HCT116 (cell line): ENCODE results near the gene STAC2. TPM values are rescaled to one million over a fixed set of nuclear protein-coding genes. Genes with fewer than 3 reads are reported as not detected.

ENCODE experiments used
- ATAC-seq: fragments of 200-7000 bp; cut with Tn5 transposase; 2 replicates; pipeline ENCODE4 v1.9.1; 2020; ENCODE audit warnings: mild to moderate bottlenecking, moderate library complexity
- BruUV-seq: library from RNA; stranded (reverse); fragments of 400-500 nt; replicated peaks from 2 replicates; lab custom pipeline; 2021; lab: Mats Ljungman, UMichigan
- CTCF ChIA-PET: fragments of 300-600 bp; sonication (Branson Sonifier 250); formaldehyde crosslinking; loops from one replicate; lab custom pipeline; 2021; ENCODE audit warnings: antibody characterized with exemption; lab: Charles Lee
- POLR2A ChIA-PET: fragments of 300-600, 350-600 bp; sonication (Branson Sonifier 250); formaldehyde crosslinking; loops from one replicate; lab custom pipeline; 2021; ENCODE audit warnings: antibody characterized with exemption; lab: Charles Lee
- RAD21 ChIA-PET, 2 experiments: fragments of 300-600 bp; sonication (Branson Sonifier 250); formaldehyde crosslinking; loops; one replicate each; lab custom pipeline; 2023; ENCODE audit warnings: low total read pairs in 2 of 2; ENCODE audit not compliant: uncharacterized antibody in 2 of 2, unreplicated experiment in 2 of 2, low non-redundant PET in 1 of 2; lab: Charles Lee
- DNase-seq: peaks from one replicate; pipeline ENCODE4 v3.0.0-alpha.2; 2010; ENCODE audit warnings: low read depth, low spot score
- H2AFZ ChIP-seq: fragments of 200-600 bp; shearing (Covaris generic), sonication (generic); 2 replicates; pipeline ENCODE4 v1.6.1; 2017; ENCODE audit warnings: low read depth, mixed run types, mixed read lengths, antibody characterized with exemption, low read length; ENCODE audit not compliant: poor library complexity, severe bottlenecking
- H3K27ac ChIP-seq: 2 replicates; pipeline ENCODE4 v1.5.1; 2012; ENCODE audit warnings: low read depth, low read length
- H3K27me3 ChIP-seq: fragments of 200-600 bp; sonication (generic); 2 replicates; pipeline ENCODE4 v1.6.1; 2016; ENCODE audit warnings: mixed run types, low read length, mixed read lengths; ENCODE audit not compliant: insufficient read depth
- H3K36me3 ChIP-seq, 2 experiments: fragments of 200-500 bp in 1 of 2; fragments of 200-600 bp in 1 of 2; sonication (Bioruptor generic) in 1 of 2; sonication (generic) in 1 of 2; 2 replicates each; pipeline versions ENCODE4 v1.5.1 to v1.6.1; 2014 to 2016; ENCODE audit warnings: low read length in 2 of 2, inconsistent platforms in 1 of 2, mixed read lengths in 1 of 2, mixed run types in 1 of 2; ENCODE audit not compliant: insufficient read depth in 2 of 2, control insufficient read depth in 1 of 2
- H3K4me1 ChIP-seq, 2 experiments: fragments of 200-600 bp in 1 of 2; sonication (generic) in 1 of 2; 2 replicates each; pipeline versions ENCODE4 v1.5.1 to v1.6.1; 2012 to 2017; ENCODE audit warnings: low read length in 2 of 2, inconsistent platforms in 1 of 2, mild to moderate bottlenecking in 1 of 2, mixed read lengths in 1 of 2, mixed run types in 1 of 2, moderate library complexity in 1 of 2; ENCODE audit not compliant: insufficient read depth in 2 of 2, control insufficient read depth in 1 of 2
- H3K4me2 ChIP-seq: fragments of 200-600 bp; sonication (generic); 2 replicates; pipeline ENCODE4 v1.6.1; 2017; ENCODE audit warnings: mixed run types, low read length, mixed read lengths
- H3K4me3 ChIP-seq, 2 experiments: fragments of 200-600 bp in 1 of 2; sonication (generic) in 1 of 2; replicated peaks in 1 of 2; 2 replicates each; pipeline ENCODE4 v1.5.1; 2011 to 2016; ENCODE audit warnings: low read length in 2 of 2, control low read depth in 1 of 2, low read depth in 1 of 2, mild to moderate bottlenecking in 1 of 2, mixed read lengths in 1 of 2, mixed run types in 1 of 2
- H3K79me2 ChIP-seq: fragments of 200-600 bp; sonication (generic); 2 replicates; pipeline ENCODE4 v1.6.1; 2017; ENCODE audit warnings: mild to moderate bottlenecking, mixed run types, low read length, moderate library complexity, mixed read lengths; ENCODE audit not compliant: insufficient read depth
- H3K9ac ChIP-seq: fragments of 200-600 bp; sonication (generic); 2 replicates; pipeline ENCODE4 v1.6.1; 2016; ENCODE audit warnings: low read length, mixed read lengths
- H3K9me2 ChIP-seq: fragments of 200-600 bp; sonication (generic), shearing (Covaris generic); 2 replicates; pipeline ENCODE4 v1.6.1; 2017; ENCODE audit warnings: mixed run types, mild to moderate bottlenecking, moderate library complexity; ENCODE audit not compliant: insufficient read depth
- H3K9me3 ChIP-seq, 2 experiments: fragments of 200-500 bp in 1 of 2; fragments of 200-600 bp in 1 of 2; sonication (Bioruptor generic) in 1 of 2; sonication (generic) in 1 of 2; 2 replicates each; pipeline ENCODE4 v1.6.1; 2014 to 2017; ENCODE audit warnings: low read length in 2 of 2, mixed read lengths in 2 of 2, inconsistent platforms in 1 of 2, low read depth in 1 of 2, mild to moderate bottlenecking in 1 of 2, mixed run types in 1 of 2, moderate library complexity in 1 of 2; ENCODE audit not compliant: control insufficient read depth in 1 of 2, insufficient read depth in 1 of 2
- H4K20me1 ChIP-seq: fragments of 200-600 bp; sonication (generic), shearing (Covaris generic); 2 replicates; pipeline ENCODE4 v1.6.1; 2017; ENCODE audit warnings: mixed run types, mild to moderate bottlenecking, moderate library complexity; ENCODE audit not compliant: insufficient read depth
- ATF3 ChIP-seq: IDR thresholded peaks from 2 replicates; pipeline ENCODE4 v1.6.1; 2012
- CBX3 ChIP-seq: IDR thresholded peaks from 2 replicates; pipeline ENCODE4 v1.6.1; 2012; ENCODE audit warnings: low read depth
- EZH2phosphoT487 ChIP-seq: fragments of 200-600 bp; IDR thresholded peaks from 2 replicates; pipeline ENCODE4 v1.6.1; 2018; ENCODE audit warnings: antibody characterized with exemption, borderline replicate concordance
- JUND ChIP-seq: IDR thresholded peaks from 2 replicates; pipeline ENCODE4 v1.6.1; 2012
- POLR2A ChIP-seq: IDR thresholded peaks from 2 replicates; pipeline ENCODE4 v1.7.0; 2011; ENCODE audit warnings: borderline replicate concordance; ENCODE audit not compliant: insufficient read depth, insufficient read length; ENCODE audit errors: extremely low read depth
- RAD21 ChIP-seq: IDR thresholded peaks from 2 replicates; pipeline ENCODE4 v1.6.1; 2012; ENCODE audit warnings: low read depth, mild to moderate bottlenecking
- REST ChIP-seq: IDR thresholded peaks from 2 replicates; pipeline ENCODE4 v1.6.1; 2012; ENCODE audit warnings: low read depth
- SIN3A ChIP-seq: IDR thresholded peaks from 2 replicates; pipeline ENCODE4 v1.6.1; 2012; ENCODE audit warnings: low read depth
- SP1 ChIP-seq: IDR thresholded peaks from 2 replicates; pipeline ENCODE4 v1.6.1; 2012; ENCODE audit warnings: low read depth
- YY1 ChIP-seq: IDR thresholded peaks from 2 replicates; pipeline ENCODE4 v1.6.1; 2011; ENCODE audit warnings: low read length, low read depth, moderate library complexity, mild to moderate bottlenecking; ENCODE audit not compliant: insufficient replicate concordance; ENCODE audit errors: extremely low read depth
- ZBTB33 ChIP-seq: IDR thresholded peaks from 2 replicates; pipeline ENCODE4 v1.6.1; 2011; ENCODE audit warnings: mild to moderate bottlenecking, low read length, moderate library complexity; ENCODE audit not compliant: insufficient replicate concordance; ENCODE audit errors: extremely low read depth
- ZNF274 ChIP-seq: fragments of 200-500 bp; sonication (Bioruptor generic); IDR thresholded peaks from 2 replicates; pipeline ENCODE4 v1.6.1; 2014; ENCODE audit warnings: mild to moderate bottlenecking, low read depth, low read length, inconsistent platforms
- intact Hi-C: fragments of 100-400 bp; cut with micrococcal nuclease; formaldehyde crosslinking; loops from 2 replicates; pipeline ENCODE4 v1.10.0; 2022
- total RNA-seq: library from RNA; stranded (reverse); gene quantifications from one replicate; pipeline ENCODE4 v1.2.1, GENCODE V29; 2021; ENCODE audit not compliant: unreplicated experiment
- TF ChIP-seq, protein P1 (sequence below), 3 experiments: fragments of 200-600 bp in 1 of 3; sonication (generic) in 1 of 3; IDR thresholded peaks in 2 of 3; conservative IDR thresholded peaks in 1 of 3; 2 replicates each; pipeline ENCODE4 v1.5.1; 2012 to 2017; ENCODE audit warnings: low read depth in 2 of 3, low read length in 2 of 3, antibody characterized with exemption in 1 of 3, borderline replicate concordance in 1 of 3, control low read depth in 1 of 3, mild to moderate bottlenecking in 1 of 3, mixed read lengths in 1 of 3, mixed run types in 1 of 3, moderate library complexity in 1 of 3; ENCODE audit not compliant: insufficient read depth in 1 of 3

The STAC2 gene
- total RNA-seq, 1 experiment from 2014 or later: not detected

DNA sequence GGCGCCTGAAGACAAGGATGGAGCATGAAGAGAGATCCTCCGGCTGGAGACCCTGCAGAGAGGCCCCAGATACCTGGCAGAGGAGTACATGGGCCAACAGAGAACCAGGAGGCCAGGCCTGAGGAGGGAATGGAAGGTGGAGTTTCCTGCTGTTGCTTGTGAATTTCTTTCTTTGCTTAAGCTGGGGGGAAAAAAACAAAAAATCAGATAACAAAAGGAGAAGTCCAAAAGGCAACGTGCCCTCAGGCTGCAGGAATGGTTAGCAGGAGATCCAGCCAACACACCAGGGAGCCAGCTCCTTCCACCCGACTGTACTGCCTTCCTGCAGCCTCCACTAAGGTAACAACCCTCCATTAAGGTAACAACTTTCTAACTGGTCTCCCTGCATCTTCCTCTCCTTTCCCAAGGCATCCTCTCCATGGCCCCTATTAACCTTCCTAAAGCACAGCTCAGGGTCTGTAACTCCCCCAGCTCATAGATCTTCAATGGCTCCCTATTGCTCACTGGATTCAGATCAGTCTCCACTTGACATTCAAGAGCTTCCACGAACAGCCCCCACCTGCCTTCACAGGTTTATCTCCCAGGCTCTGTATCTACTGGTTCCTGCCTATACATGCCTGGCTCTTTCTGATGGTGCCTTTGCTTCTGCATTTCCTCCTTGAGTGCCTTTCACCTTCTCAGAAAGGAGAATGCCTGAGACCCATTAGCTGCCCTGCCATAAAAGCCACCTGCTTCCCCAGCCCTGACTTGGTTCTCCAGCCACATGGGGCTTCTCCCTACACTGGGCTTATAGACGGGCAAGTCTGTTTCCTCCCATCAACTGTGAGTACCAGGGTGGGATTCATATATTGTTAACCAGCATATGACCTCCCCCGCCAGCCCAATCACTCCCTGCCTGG is 59.1 kb downstream of the STAC2 start:
- peaks cover 6 to 10% of the 10 kb centered on the region in 2 experiments; a peak in 3 of 4 replicates for H3K4me1 ChIP-seq
- no peaks in the 10 kb centered on the region for H3K9me2 ChIP-seq
- H2AFZ ChIP-seq: no peak overlapping the region
- H4K20me1 ChIP-seq: no peaks in the 10 kb centered on the region
- TF ChIP-seq, protein P1, sequence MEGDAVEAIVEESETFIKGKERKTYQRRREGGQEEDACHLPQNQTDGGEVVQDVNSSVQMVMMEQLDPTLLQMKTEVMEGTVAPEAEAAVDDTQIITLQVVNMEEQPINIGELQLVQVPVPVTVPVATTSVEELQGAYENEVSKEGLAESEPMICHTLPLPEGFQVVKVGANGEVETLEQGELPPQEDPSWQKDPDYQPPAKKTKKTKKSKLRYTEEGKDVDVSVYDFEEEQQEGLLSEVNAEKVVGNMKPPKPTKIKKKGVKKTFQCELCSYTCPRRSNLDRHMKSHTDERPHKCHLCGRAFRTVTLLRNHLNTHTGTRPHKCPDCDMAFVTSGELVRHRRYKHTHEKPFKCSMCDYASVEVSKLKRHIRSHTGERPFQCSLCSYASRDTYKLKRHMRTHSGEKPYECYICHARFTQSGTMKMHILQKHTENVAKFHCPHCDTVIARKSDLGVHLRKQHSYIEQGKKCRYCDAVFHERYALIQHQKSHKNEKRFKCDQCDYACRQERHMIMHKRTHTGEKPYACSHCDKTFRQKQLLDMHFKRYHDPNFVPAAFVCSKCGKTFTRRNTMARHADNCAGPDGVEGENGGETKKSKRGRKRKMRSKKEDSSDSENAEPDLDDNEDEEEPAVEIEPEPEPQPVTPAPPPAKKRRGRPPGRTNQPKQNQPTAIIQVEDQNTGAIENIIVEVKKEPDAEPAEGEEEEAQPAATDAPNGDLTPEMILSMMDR (IDR thresholded peaks at IDR 0.05 in 2 of 3, conservative IDR thresholded peaks at IDR 0.05 in 1 of 3; ENCODE audit: borderline replicate concordance in 1 of 3, insufficient read depth in 1 of 3, low read depth in 2 of 3, low read length in 2 of 3): no peak
- no peak for TF ChIP-seq ATF3
- no peak for TF ChIP-seq ZBTB33
- TF ChIP-seq JUND: no peak
- no peak for TF ChIP-seq SP1
- TF ChIP-seq RAD21: no peak
- TF ChIP-seq REST: no peak
- no peak for TF ChIP-seq SIN3A
- no peak for TF ChIP-seq EZH2phosphoT487
- no peak for TF ChIP-seq YY1
- TF ChIP-seq POLR2A: no peak
- no peak for TF ChIP-seq CBX3
- no peak for TF ChIP-seq ZNF274
- ATAC-seq: no peak
- POLR2A ChIA-PET: no interaction called here
- H3K36me3 ChIP-seq: no peaks in the 10 kb centered on the region
- no peak overlapping the region for H3K9ac ChIP-seq
- H3K4me3 ChIP-seq: no peak overlapping the region
- H3K27ac ChIP-seq: no peak overlapping the region
- BruUV-seq: no TSS peak
- RAD21 ChIA-PET: no interaction called here
- no peaks in the 10 kb centered on the region for H3K27me3 ChIP-seq
- no peak overlapping the region for H3K4me2 ChIP-seq
- intact Hi-C loops: no loop called here
- H3K9me3 ChIP-seq: no peaks in the 10 kb centered on the region
- CTCF ChIA-PET: interaction anchor here (1.5 to 1.9 kb wide), 2 partner anchors 8 to 184 kb away, joined by 4 to 11 read pairs; no protein-coding TSS in a partner anchor
- DNase-seq: no peak
- H3K79me2 ChIP-seq: no peaks in the 10 kb centered on the region
